MCF 10A (cell line): ENCODE measurements around the gene SH2D4B. TPM values are rescaled to one million over a fixed set of nuclear protein-coding genes. Genes with fewer than 3 reads are reported as not detected.

ENCODE experiments used
- Bru-seq: library from RNA; stranded (reverse); fragments of 400-500 nt; gene quantifications from one replicate; lab custom pipeline; 2021; lab: Mats Ljungman, UMichigan
- BruChase-seq, 2 experiments: library from RNA; stranded (reverse); fragments of 400-500 nt; gene quantifications; one replicate each; lab custom pipeline; 2021; lab: Mats Ljungman, UMichigan
- BruUV-seq: library from RNA; stranded (reverse); fragments of 400-500 nt; replicated peaks from 2 replicates; lab custom pipeline; 2021; lab: Mats Ljungman, UMichigan
- CTCF ChIA-PET: fragments of 300-600 bp; sonication (Branson Sonifier 250); formaldehyde crosslinking; extraction: SDS; loops from one replicate; lab custom pipeline; 2021; ENCODE audit warnings: antibody characterized with exemption, inconsistent platforms; lab: Yijun Ruan, JAX
- POLR2A ChIA-PET: fragments of 300-600, 350-650 bp; sonication (Branson Sonifier 250); formaldehyde crosslinking; extraction: SDS; loops from one replicate; lab custom pipeline; 2020; ENCODE audit warnings: antibody characterized with exemption, inconsistent platforms; lab: Yijun Ruan, JAX
- DNase-seq: peaks from one replicate; pipeline ENCODE4 v3.0.0-alpha.2; 2018; ENCODE audit not compliant: unreplicated experiment
- H3K27ac Mint-ChIP-seq: one replicate; pipeline ENCODE4 v1.8.0; 2022; ENCODE audit warnings: mild to moderate bottlenecking, low read depth, mixed read lengths; ENCODE audit not compliant: unreplicated experiment
- H3K27me3 Mint-ChIP-seq: one replicate; pipeline ENCODE4 v1.8.0; 2022; ENCODE audit warnings: mixed read lengths; ENCODE audit not compliant: insufficient read depth, unreplicated experiment
- H3K36me3 Mint-ChIP-seq: one replicate; pipeline ENCODE4 v1.8.0; 2022; ENCODE audit warnings: mild to moderate bottlenecking, moderate library complexity, mixed read lengths; ENCODE audit not compliant: insufficient read depth, unreplicated experiment
- H3K4me1 Mint-ChIP-seq: one replicate; pipeline ENCODE4 v1.8.0; 2022; ENCODE audit warnings: mixed read lengths; ENCODE audit not compliant: insufficient read depth, unreplicated experiment
- H3K4me3 Mint-ChIP-seq: one replicate; pipeline ENCODE4 v1.8.0; 2022; ENCODE audit warnings: mild to moderate bottlenecking, moderate library complexity, mixed read lengths; ENCODE audit not compliant: unreplicated experiment
- H3K9me3 Mint-ChIP-seq: one replicate; pipeline ENCODE4 v1.8.0; 2022; ENCODE audit warnings: mixed read lengths; ENCODE audit not compliant: unreplicated experiment
- intact Hi-C: fragments of 100-400 bp; cut with micrococcal nuclease; formaldehyde crosslinking; loops from 2 replicates; pipeline ENCODE4 v1.14.1; 2022
- long read RNA-seq: library from polyadenylated mRNA; stranded (forward); transcript quantifications from one replicate; pipeline ENCODE4 v2.0.0, GENCODE V29; 2022
- total RNA-seq: library from RNA; stranded (reverse); gene quantifications from 2 replicates; pipeline ENCODE4 v1.2.3, GENCODE V29; 2022
- TF ChIP-seq, protein P1 (sequence below): fragments of 200-600 bp; IDR thresholded peaks from one replicate; pipeline ENCODE4 v1.8.0; 2022; ENCODE audit warnings: antibody characterized with exemption, mild to moderate bottlenecking; ENCODE audit not compliant: unreplicated experiment

Gene SH2D4B
- total RNA-seq (not detected in 2 replicates), Bru-seq, nascent RNA (percentile 14 among the genes with signal in this experiment), BruChase-seq, experiment 1, labeled RNA remaining after a 6-hour chase (percentile 24 among the genes with signal in this experiment), BruChase-seq, experiment 2, labeled RNA remaining after a 2-hour chase (percentile 19 among the genes with signal in this experiment)
- long read RNA-seq: 0 reads

- Mint-ChIP-seq H3K4me1 (peaks cover 16% of the 10 kb centered on the region), H3K36me3 (peaks cover 6% of the 10 kb centered on the region)
Measured at GRCh38 chr10:80537736-80538480, at the start of gene SH2D4B. SH2D4B (plus strand) TSS chr10:80537902; CDS start chr10:80538332, 430 bp downstream.

GRCh38 chr10:80488539-80489066, 49.1 kb upstream of the SH2D4B start:
- POLR2A ChIA-PET: interaction anchor here (0.7 to 1.9 kb wide), 4 partner anchors 10 to 410 kb away, joined by 3 to 10 read pairs (median 8); no protein-coding TSS in a partner anchor
- TF ChIP-seq, protein P1, sequence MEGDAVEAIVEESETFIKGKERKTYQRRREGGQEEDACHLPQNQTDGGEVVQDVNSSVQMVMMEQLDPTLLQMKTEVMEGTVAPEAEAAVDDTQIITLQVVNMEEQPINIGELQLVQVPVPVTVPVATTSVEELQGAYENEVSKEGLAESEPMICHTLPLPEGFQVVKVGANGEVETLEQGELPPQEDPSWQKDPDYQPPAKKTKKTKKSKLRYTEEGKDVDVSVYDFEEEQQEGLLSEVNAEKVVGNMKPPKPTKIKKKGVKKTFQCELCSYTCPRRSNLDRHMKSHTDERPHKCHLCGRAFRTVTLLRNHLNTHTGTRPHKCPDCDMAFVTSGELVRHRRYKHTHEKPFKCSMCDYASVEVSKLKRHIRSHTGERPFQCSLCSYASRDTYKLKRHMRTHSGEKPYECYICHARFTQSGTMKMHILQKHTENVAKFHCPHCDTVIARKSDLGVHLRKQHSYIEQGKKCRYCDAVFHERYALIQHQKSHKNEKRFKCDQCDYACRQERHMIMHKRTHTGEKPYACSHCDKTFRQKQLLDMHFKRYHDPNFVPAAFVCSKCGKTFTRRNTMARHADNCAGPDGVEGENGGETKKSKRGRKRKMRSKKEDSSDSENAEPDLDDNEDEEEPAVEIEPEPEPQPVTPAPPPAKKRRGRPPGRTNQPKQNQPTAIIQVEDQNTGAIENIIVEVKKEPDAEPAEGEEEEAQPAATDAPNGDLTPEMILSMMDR: no peak
- no peaks in the 10 kb centered on the region for H3K27me3 Mint-ChIP-seq
- peak overlapping the region; percentile 90 for H3K27ac Mint-ChIP-seq
- H3K9me3 Mint-ChIP-seq: no peaks in the 10 kb centered on the region
- H3K4me1 Mint-ChIP-seq: peaks cover 49% of the 10 kb centered on the region
- no peak overlapping the region for H3K4me3 Mint-ChIP-seq
- intact Hi-C loops: no loop called here
- H3K36me3 Mint-ChIP-seq: peaks cover 45% of the 10 kb centered on the region
- BruUV-seq: no TSS peak
- no peak for DNase-seq
- CTCF ChIA-PET: interaction anchor here (0.6 to 7.4 kb wide), 7 partner anchors 11 to 105 kb away, joined by 3 to 36 read pairs (median 5); no protein-coding TSS in a partner anchor

More at GRCh38 chr10:80537736-80538480, at the start of gene SH2D4B:
- H3K4me3 Mint-ChIP-seq: peak within 1 kb of the TSS; percentile 5
- H3K27ac Mint-ChIP-seq: no peak within 1 kb of the TSS
- BruUV-seq: no TSS peak
- intact Hi-C loops: loop anchor here (5.0 kb wide), 1 partner anchor 124 kb away; no protein-coding TSS in a partner anchor
- POLR2A ChIA-PET: no interaction called here
- H3K27me3 Mint-ChIP-seq: no peaks in the 10 kb centered on the region
- no peak for DNase-seq
- TF ChIP-seq, protein P1: no peak
- no peaks in the 10 kb centered on the region for H3K9me3 Mint-ChIP-seq
- CTCF ChIA-PET: interaction anchor here (1.2 kb wide), 1 partner anchor 162 kb away, joined by 4 read pairs; no protein-coding TSS in a partner anchor

DNA sequence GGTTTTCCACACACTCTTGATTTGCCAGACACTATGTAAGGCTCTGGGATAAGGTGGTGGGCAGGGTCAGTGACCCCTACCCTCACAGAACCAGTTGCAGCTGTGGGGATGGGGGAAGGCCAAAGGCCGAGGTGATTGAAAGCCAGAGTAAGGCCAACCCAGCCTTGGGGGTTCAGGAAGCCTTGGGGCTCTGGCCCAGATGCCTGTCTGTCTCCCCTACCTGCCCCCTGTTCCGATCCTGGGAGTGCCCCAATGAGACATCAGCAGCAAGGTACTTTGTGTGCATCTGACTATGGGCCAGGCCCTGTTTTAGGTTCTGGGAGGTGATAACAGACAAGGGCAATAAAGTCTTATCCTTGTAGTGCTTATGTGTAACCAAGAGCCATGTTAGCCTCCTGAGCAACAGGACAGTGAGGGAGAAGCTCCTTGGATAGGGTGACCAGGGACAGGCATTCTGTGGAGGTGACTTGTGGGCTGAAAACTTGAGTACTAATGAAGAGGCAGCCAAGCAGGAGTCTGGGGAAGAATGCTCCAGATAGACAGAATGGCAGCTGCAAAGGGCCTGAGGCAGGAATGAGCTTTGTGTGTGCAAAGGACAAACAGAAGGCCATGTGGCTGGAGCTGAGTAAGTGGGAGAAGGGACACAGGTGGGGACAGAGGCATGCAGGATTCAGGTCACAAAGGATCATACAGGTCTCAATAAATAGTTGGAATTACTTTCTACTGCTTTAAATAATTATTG, 48.2 kb upstream of the SH2D4B start:
- no peaks in the 10 kb centered on the region for H3K27me3 Mint-ChIP-seq
- H3K9me3 Mint-ChIP-seq: no peaks in the 10 kb centered on the region
- ChIA-PET CTCF (interaction anchor here (1.0 to 7.4 kb wide), 5 partner anchors 10 to 45 kb away, joined by 3 to 36 read pairs (median 5); no protein-coding TSS in a partner anchor), POLR2A (interaction anchor here (1.4 to 1.9 kb wide), 3 partner anchors 9 to 18 kb away, joined by 7 to 10 read pairs (median 9); no protein-coding TSS in a partner anchor)
- H3K4me1 Mint-ChIP-seq: peaks cover 55% of the 10 kb centered on the region
- H3K36me3 Mint-ChIP-seq: peaks cover 45% of the 10 kb centered on the region
- intact Hi-C loops: no loop called here
- DNase-seq: no peak
- no TSS peak for BruUV-seq
- TF ChIP-seq, protein P1: no peak
- H3K4me3 Mint-ChIP-seq: no peak overlapping the region
- H3K27ac Mint-ChIP-seq: no peak overlapping the region
